GM18508 (cell line): Measurements from ENCODE around the gene GRPR.

Experiments used
- ATAC-seq: cut with Tn5 transposase; IDR thresholded peaks from one replicate; pipeline ENCODE4 v1.9.1; 2021; ENCODE audit warnings: moderate number of reproducible peaks; ENCODE audit not compliant: insufficient read depth, unreplicated experiment

Gene GRPR

GRCh38 chrX:16123222-16123786 is at the start of gene GRPR:
GRPR (plus strand) TSS chrX:16123565; CDS start chrX:16123954, 389 bp downstream.
- ATAC-seq, result peak; percentile 46

DNA sequence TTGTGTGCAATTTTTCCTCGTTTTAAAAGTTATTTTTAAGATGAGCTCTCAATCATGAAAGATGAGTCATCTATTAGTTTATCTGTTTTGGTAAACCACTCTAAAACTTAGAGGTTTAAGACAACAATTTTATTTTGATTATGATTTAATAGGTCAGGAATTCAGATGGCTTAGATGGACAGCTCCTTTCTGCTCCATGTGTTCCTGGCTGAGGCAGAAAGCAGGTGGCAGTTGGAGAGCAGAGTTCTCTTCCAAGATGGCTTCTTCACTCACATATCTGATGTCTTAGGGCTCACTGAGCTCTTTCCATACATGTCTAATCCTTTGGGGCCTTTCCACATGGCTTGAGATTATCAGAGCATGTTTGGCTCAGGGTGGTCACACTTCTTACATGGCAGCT is 48.3 kb upstream of the GRPR start:
- ATAC-seq, result no peak

GRCh38 chrX:16076834-16077233 is 46.5 kb upstream of the GRPR start:
- ATAC-seq, result no peak

- ATAC-seq, result no peak
Observed at GRCh38 chrX:16077811-16078210, 45.6 kb upstream of the GRPR start.

DNA sequence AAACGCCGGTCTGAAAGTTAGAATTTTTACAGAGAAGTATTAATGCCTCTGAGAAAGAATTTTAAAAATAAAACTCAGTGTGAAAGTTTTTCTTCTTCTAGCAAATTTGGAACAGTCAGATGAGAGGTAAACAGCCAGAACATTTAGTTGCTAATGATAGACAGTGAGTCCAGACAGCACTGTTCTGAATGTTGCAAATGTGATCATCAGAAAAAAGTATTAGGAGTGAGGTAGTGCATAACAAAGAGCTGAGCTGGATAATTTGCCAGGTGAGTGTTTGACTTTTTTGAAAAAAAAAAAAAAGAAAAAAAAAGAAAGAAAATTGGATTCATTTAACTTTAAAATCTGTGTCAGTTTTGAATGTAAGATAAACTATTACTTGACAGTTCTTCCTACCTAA is 42.0 kb upstream of the GRPR start:
- no peak for ATAC-seq

DNA sequence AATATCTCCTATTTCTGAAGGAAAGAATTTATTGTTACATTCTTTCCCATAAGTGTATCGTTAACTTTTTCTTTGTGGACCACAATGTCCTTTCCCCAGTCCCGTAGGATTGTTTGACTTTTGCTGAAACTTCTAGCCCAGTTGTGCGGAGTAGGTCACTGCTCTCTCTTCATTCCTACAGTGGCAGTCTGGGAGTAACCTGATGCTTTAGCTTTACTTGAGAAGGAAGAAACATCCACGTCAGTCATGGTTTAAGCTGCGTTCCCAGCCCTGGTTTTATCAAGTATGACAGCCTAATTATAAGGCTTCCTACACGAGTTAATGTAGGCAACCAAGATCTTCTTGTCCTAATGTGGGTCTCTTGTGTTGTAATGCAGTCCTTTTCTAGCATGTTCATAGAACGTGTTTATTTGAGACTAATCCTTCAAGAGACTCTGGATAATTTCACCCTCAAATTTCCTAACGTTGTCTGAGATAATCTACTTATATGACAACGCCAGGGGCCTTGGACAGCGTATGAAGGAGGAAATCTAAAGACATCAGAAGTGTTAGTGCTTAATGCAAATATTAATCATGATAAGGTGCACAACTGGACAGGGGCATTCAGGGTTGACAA is 40.8 kb upstream of the GRPR start:
- no peak for ATAC-seq

DNA sequence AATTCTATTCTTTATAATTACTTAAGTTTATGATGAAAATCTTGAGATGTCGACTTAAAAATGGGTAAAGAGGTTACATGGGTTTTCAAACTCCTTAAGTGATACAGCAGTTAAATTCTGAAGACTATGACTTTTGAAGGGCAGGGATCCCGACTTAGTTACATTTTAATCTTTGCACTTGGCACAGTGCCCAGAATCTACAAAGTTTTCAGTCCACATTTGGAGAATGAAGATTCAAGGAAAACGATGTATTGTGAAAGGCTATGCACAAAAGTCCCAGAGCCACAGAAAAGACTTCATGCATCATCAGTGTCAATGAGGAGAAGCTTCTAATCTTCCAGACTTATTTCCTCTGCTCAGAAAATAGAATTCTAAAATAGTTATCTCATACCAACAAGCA is 36.3 kb upstream of the GRPR start:
- ATAC-seq, result no peak

DNA sequence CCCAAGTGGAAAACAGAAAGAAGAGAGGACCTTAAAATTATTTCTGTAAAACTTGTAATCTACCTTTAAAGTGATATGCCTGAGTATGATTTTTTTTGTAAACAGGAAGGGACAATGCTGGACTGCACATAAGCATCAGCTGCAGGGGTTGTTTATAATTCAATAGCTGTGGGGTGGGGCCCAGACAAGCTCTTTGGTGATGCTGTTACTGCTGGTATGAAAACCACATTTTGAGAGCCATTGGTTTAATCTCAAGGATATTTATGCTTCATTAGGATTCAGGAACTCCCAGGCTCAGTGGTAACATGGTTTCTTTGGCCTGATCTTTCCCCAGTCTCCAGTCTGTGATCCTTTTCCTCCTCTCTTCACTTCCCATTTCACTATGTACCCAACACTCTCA is 34.3 kb upstream of the GRPR start:
- no peak for ATAC-seq

- no peak for ATAC-seq
Observed at GRCh38 chrX:16096141-16096540, 27.2 kb upstream of the GRPR start.

DNA sequence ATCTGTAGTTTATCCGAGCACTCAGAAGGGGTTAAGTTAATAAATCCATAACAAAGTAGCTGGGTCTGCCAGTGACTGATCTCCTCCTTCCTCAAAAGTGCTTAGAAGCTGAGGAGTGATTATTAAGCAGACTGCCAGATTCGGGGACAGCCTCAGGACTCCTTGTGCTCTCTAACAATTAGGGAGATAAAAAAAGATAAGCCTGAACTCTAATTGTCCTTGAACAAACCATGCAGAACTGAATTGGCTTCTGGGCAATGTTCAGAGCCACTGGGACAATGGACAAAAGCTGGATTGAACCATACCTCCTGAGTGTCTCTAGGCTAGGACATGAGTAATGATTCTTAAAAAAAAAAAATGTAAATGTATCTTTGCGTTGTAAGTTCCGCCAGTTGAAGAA is 22.7 kb upstream of the GRPR start:
- ATAC-seq, result no peak

- no peak for ATAC-seq
Observed at GRCh38 chrX:16101581-16101980, 21.8 kb upstream of the GRPR start.

GRCh38 chrX:16103625-16104024 is 19.7 kb upstream of the GRPR start:
- no peak for ATAC-seq

DNA sequence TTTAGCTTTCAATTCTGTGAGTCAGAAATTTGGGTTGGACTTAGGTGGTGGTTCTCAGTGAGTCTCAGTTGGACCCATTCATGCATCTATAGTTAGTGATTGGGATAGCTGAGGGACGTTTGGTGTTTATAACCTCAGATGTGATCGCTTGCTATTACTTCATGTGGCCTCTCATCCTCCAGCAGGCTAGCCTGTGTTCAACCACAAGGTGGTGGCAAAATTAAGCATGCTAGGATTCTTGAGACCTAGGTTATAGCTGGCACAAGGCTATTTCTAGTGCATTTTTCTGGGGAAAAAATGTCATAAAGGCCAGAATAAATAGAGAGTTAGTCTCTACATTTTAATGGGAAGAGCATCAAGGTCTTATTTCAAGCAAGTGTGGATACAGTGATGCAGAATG is 10.9 kb upstream of the GRPR start:
- no peak for ATAC-seq

DNA sequence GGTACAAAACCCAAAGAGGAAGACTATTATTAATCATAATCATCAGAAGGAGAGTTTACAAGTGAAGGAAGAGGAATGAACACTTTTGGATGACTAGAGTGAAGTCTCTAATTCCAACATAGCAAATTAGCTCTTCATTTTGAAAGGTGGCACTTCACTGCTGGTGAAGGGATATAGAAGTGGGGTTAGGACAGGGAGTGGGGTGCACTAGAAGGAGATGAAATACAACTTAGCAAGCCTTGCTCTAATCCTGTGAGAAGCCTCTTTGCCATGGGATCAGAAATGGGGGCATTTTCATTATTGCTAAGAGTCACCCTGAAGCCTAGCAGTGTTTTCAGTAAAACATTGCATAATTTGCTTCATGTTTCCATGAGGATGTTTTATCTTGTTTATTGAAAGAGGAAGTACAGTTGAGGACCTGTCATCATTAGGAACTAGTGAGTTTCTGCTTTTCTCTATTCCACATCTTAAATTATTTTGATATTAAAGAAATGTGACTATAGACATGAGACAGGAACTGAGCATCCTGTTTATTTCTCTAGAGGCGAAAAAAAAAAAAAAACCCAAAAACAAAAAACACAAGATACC is 9.3 kb upstream of the GRPR start:
- ATAC-seq, result no peak

- ATAC-seq, result no peak
Observed at GRCh38 chrX:16114611-16115010, 8.8 kb upstream of the GRPR start.

DNA sequence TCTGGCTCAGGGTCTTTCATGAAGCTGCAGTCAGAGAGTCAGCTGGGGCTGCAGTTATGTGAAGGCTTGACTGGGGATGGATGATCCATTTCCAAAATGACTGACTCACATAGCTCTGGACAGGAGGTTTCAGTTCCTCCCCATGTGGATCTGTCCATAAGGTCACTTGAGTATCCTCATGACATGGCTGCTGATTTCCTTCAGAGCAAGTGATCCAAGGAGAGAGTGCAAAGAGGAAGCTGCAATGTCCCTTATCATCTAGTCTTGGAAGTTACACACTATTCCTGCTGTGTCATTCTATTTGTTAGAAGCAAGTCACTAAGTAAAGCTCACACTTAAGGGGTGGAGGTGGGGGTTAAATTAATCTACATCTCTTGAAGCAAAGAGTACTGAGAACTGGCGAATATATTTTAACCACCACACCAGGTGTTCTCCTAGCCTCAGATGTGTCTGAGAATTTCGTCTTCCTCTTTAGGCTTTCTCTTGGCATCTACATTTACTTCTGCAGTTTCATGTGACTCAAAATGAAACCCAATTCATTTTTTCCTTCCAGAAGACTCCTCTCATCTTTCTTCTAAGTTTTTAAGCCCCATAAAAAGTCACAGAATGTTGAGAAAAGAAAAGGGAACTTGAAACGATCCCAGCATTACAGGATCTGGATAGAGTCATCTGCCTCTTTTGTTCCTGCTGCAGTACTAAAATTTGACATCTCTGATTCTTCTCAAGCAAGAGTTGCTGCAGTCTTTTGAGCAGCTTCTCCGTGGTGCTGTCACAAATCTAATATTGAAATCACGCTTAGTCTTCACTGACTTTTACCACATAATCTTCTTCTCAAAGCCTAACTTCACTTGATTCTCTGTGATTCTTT is 3.8 kb upstream of the GRPR start:
- peak; percentile 73 for ATAC-seq

DNA sequence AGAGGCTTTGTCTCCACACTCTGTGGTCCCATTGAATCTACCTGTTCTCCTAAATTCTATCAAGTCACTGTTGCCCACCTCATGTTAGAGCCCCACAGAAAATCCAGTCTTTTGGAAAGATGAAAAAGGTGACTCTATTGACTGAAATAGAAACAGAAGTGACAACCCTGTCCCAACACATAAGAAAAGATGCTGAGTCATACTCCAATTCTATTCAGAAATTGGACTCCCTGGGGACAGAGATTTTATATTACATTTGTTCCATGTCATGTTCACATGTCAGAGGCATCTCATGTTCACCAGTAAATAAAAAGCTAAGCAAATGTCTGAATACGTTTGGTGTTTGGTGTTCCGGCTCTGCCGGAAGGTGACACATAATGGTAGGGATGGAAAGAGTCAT is 2.9 kb upstream of the GRPR start:
- ATAC-seq, result no peak

GRCh38 chrX:16124201-16124600 is 836 bp downstream of the GRPR start:
- ATAC-seq, result no peak

- ATAC-seq, result no peak
Observed at GRCh38 chrX:16125520-16126149, 2.3 kb downstream of the GRPR start.

DNA sequence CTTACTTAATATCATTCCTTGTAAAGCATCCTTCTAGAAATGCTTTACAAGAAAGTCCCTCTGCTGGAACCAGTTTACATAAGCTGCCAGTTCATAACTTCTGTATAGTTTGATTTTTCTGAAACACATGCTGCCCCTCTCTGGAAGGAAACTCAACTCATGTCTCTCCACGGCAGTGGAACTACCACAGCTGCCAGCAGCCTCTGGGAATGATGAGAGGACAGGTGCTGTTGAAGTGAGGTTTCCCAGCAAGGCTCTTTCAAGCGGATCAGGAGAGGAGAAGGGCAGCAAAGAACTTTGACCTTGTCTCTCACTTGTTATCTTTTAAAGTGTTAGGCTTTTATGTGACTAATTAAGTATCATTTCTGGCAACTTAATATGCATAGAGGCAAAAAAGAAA is 7.3 kb downstream of the GRPR start:
- ATAC-seq, result no peak

DNA sequence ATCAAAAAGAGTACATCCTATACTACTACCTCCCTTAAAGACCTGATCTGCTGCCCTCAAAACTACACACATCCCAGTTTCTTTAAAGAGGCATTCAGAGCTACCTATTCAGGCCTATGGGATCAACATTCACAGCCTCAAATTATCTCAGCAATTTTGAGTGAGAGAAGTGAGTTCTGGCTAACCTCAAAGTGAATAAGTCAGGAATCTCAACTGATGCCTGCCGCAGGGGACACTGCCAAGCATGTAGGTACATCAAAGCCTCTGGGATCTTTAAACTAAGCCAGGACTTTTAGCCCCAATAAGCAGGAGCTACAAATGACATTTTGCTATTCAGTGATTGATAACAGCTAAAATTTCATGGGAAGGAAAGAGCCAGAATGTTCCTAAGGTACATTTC is 11.6 kb downstream of the GRPR start:
- no peak for ATAC-seq
